GM18873 (cell line): ENCODE results near the gene ADD2.

ENCODE experiments used
- ATAC-seq: cut with Tn5 transposase; IDR thresholded peaks from one replicate; pipeline ENCODE4 v1.9.1; 2021; ENCODE audit warnings: mild to moderate bottlenecking, moderate library complexity, moderate number of reproducible peaks; ENCODE audit not compliant: unreplicated experiment, low FRiP score

The ADD2 gene

GRCh38 chr2:70708376-70709199 is 59.4 kb downstream of the ADD2 start:
- ATAC-seq = no peak

- no peak for ATAC-seq
Observed at GRCh38 chr2:70707706-70708105, 60.3 kb downstream of the ADD2 start.

DNA sequence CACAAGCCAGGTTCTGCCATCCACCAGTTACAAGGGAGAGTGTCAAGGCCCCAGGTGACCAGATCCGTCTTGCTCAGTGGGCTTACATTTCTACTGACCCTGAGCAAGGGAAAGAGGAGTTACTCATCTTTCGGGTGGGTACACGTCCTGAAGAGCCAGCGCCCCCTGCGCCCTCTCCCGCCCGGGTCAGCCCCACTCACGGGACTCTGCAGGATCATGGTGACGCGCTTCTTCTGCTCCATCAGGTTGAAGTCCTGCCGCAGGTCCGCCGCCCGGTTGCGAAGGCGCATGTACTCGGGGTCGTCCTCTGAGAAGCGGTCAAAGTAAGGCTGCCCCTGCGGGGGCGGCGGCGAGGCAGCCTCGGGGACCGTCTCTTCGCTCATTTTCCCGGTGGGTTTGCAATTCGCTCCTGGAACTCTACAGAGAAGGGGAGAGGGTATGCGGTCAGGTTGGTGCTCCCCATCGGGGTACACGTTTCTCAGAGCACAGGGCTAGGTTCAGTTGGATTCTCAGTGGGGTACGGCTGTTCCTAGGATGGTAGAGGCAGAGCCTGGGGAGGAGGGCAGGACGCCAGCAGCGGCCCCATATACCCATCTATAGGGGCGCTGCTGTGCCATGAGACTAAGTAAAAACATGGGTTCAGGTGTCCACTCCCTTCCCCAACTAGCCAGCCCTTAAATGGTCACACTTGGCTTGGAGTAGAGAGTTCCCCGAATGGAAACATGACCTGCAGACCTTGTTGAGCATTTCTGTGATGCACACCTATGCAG is 61.8 kb downstream of the ADD2 start:
- ATAC-seq = no peak

DNA sequence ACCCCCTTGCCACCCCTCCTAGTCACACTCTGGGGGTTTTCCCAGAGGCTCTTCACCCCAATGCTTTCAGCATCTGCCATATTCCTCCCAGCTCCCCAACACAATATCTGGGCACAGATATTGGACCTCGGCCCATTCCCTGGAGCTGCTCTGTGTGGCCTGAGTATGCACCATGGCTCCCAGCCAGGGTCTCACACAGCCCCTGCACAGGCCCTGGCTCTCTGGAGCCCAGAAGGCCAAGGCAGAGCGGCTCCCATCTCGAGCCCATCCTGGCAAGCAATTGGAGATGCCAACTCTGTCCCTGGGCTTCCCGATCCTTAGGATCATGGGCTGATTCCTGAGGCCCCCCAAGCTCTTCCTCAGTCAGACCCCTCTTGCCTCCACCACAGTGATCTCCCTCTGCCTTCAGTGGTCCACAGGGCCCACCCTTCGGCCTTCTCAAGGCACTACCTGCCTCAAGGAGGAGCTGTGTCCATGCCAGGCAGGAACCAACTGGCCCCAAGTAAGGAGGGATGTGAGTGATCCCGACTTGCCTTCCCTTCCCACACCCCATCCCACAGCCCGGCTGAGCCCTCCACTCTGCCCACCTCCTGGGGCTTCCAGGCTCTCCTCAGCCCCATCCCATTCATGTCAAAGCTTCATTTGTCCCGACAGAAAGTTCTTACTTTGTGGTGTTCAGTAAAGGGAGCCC is 62.7 kb downstream of the ADD2 start:
- ATAC-seq = no peak

DNA sequence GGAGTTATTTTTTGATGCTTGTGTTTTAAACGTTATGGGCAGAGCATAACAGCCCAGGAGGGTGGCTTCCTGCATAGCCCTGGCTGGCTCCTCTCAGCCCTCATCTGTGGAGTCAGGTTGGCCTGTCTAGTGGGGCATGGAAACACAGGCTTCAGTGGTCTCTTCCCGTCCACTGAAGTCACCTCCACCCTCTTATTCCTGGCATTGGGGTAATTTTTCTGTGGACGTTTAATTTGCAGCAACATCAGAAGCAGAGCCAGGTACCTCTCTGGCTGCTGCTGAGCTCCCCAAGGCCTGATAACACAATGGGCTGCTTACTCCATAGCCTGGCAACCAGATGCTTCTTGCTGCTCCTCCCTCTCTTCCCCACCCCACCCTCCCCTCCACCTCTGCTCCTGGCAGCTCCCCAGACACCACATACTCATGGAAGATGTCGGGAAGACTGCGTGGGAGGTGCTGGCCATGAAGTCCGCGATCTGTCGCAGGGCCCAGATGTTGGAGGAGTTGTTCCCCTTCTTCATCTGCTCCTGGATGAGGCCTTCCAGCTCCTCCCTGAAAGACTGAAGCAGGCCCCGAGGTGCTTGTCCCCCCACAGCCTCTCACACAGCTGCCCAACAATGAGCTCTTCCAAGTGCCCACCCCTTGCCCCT is 64.0 kb downstream of the ADD2 start:
- ATAC-seq = no peak

DNA sequence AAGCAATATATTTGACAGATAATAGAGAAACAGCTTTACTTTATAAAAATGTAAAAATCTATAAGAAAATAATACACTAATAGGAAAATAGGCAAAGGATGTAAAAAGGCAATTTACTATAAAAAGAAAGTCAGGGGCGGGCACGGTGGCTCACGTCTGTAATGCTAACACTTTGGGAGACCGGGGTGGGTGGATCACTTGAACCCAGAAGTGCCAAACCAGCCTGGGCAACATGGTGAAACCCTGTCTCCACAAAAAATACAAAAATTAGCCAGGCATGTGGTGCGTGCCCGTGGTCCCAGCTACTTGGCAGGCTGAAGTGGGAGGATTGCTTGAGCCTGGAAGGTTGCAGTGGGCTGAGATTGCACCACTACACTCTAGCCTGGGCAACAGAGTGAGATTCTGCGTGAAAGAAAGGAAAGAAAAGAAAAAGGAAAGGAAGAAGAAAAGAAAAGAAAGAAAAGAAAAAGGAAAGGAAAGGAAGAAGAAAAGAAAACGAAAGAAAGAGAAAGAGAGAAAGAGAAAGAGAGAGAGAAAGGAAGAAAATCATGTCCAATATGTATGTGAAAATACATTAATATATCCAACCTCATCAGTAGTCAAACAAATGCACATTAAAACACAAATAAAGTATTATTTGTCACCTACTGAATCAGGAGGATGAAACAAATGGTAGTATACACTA is 65.1 kb downstream of the ADD2 start:
- ATAC-seq = no peak

DNA sequence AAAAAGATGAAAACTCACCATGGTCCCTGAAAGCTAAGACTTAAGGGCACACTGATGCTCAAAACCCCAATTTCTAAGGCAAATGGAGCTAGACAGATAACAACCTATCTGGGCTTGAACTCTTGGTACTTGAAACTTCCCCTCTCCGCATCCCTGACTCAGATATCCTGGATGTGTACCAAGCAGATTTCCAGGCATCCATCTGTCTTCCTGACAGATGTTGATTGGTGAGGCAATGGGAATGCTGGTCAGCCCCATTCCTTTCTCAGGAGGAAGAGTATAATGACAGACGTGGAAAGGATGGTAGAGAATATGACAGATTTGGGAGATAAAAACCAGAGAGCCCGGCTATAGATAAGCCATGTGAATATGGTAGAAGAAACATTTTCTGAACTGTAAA is 69.2 kb downstream of the ADD2 start:
- ATAC-seq = no peak

DNA sequence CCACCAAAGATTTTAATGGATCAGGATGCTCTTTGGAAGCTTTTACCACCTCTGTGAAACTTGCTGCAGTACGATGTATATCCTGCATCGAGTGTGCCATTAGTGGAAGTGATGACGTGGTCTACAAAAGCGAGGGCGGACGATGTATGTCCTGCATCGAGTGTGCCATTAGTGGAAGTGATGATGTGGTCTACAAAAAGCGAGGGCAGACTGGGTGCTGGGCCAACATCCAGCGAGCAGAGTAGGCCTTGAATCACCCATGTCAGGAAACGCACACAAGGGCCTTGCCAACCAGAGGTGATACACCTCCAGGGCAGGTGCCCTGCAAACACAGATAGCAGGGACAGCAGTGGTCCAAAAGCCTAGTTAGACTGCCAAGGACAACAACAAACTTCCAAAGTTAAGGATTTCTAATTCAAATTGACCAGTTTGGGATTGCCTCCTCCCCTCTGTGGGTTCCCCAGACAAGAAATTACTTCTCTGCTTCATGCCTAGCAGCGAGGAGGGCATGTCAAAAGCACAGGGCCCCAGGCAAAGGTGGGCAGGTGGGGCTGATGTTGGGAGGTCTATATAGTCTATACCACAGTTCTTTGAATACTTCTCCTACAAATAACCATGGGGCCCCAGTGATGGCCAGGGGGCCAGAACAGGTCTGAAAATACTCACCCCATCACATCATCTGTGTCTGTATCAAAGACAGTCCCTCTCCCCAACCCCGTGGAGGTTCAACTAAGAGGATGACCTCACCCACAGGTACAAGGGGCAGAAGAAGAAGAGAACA is 70.2 kb downstream of the ADD2 start:
- ATAC-seq = no peak

DNA sequence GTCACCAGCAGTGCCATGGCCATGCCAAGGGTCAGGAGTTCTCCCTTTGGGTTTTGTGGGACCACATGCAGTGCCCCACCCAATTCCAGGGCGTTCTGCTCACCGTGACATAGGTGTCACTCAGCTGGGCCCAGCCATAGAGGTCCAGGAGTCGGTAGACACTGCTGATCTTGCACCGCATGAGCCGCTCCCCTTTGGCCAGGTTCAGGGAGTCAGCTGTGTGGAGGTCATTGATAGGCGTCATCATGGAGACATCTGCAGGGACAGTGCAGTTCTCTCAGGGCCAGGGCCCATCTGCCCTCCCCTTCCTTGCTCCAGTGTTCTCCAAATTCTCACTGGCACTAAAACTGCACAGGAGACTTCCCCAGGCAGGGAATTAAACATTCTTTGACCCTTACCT is 71.9 kb downstream of the ADD2 start:
- ATAC-seq = no peak

- ATAC-seq = no peak
Observed at GRCh38 chr2:70692256-70692655, 75.7 kb downstream of the ADD2 start.

- no peak for ATAC-seq
Observed at GRCh38 chr2:70691497-70692140, 76.4 kb downstream of the ADD2 start.

DNA sequence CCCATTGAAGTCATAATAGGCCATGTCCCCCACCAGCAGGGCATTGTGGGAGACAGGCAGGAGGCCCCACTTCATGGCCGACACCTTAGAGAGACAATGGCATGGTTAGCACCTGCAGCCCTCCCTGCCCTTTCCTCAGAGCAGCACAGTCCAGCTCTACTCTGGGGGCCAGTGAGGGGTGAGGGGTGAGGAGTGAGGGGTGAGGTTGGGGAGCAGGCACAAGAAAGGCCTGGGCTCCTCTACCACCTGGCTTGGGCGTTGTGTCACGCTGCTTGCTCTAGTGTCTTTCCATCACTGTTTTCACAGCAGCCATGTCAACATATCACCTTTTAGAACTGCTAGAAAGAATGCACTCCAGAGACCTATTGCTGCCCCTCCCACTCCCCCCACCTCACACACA is 77.2 kb downstream of the ADD2 start:
- ATAC-seq = no peak

DNA sequence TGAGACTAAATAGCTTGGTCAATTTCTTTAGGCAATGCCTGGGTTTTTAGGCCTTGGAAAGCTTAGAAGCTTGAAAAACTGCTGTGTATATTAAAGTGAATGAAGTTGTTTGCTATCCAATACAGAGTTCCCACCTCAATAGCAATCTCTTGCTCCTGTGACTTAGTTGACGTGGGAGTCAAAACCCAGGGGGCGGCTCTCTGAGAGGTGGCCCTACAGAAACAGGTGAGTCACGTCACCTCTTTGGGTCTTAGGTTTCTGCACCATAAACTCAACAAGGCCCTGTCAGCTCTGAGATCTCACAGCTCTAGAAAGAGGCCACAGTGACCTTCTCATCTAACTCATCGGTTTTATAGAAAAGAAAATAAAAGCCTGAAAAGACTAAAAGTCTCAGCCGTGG is 79.6 kb downstream of the ADD2 start:
- no peak for ATAC-seq

DNA sequence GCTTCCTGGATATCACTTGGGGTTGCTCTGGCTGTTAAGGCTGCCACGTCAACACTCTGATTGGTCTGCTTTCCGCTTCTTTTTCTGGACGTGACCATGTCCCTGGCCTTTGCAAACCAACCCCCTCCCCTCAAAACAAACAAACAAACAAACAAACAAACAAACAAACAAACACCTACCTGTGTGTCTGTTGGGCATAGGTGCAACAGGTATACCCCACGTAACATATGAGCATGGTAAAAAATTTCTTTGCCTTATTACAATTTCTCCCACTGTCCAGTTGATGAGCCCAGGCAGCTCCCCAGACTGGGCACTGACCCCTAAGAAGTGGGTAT is 80.6 kb downstream of the ADD2 start:
- ATAC-seq = no peak

GRCh38 chr2:70686577-70687460 is 81.2 kb downstream of the ADD2 start:
- ATAC-seq = no peak

DNA sequence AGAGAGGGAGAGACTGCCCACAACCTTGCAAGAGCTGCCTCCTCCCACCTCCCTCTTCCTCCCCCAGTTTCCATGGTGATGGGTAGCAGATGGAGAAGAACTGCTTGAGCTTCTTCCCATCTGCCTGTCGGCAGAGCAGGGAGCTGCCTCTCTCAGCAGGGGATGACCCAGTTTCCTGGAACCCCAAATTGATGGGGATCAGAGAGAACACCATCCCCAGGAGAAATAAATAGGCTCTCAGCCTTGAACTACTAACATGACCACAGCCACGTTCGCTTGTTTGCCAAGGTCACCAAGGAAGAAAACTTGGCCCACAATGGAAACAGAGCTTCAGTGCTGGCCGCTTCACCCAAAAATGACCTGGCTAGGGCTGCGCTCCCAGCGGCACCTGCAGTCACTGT is 82.2 kb downstream of the ADD2 start:
- ATAC-seq = no peak

GRCh38 chr2:70684846-70685622 is 83.0 kb downstream of the ADD2 start:
- ATAC-seq = no peak
